Psoas muscle (tissue), 8 donors: Measurements from ENCODE around the gene SRPRB. TPM values are rescaled to one million over a fixed set of nuclear protein-coding genes. Genes with fewer than 3 reads are reported as not detected.
A peak's percentile ranks its signal among the peaks of the same experiment; 100 is the strongest.

Experiments used
- ATAC-seq, 4 donors: fragments of 200-7000 bp; cut with Tn5 transposase; one replicate each; pipeline ENCODE4 v1.9.1; 2020; ENCODE audit warnings: moderate library complexity in 3 of 4, mild to moderate bottlenecking in 2 of 4
- DNase-seq, 2 donors: peaks; one replicate each; pipeline ENCODE4 v3.0.0-alpha.2; 2020
- H3K27ac ChIP-seq: fragments of 200-600 bp; one replicate; pipeline ENCODE4 v1.8.0; 2022
- H3K27me3 ChIP-seq, 3 donors: fragments of 200-600 bp in 1 of 3; one replicate each; pipeline versions ENCODE4 v1.6.1 to v1.8.0; 2013 to 2022; ENCODE audit warnings: low read length in 2 of 3, mild to moderate bottlenecking in 2 of 3, moderate library complexity in 1 of 3; ENCODE audit not compliant: insufficient read depth in 3 of 3
- H3K36me3 ChIP-seq, 2 donors: fragments of 200-600 bp in 1 of 2; one replicate each; pipeline versions ENCODE4 v1.6.1 to v1.8.0; 2013 to 2022; ENCODE audit warnings: low read depth in 1 of 2, mild to moderate bottlenecking in 1 of 2, moderate library complexity in 1 of 2; ENCODE audit not compliant: insufficient read depth in 1 of 2
- H3K4me1 ChIP-seq: fragments of 200-600 bp; one replicate; pipeline ENCODE4 v1.8.0; 2022
- H3K4me3 ChIP-seq: fragments of 200-600 bp; one replicate; pipeline ENCODE4 v1.8.0; 2022; ENCODE audit warnings: mild to moderate bottlenecking
- H3K9me3 ChIP-seq: fragments of 200-600 bp; one replicate; pipeline ENCODE4 v1.8.0; 2022
- WGBS, 3 donors: extraction: QIAGEN DNeasy Blood & Tissue Kit; methylation state at CpG; one replicate each; pipeline versions ENCODE4 v1.1.6 to v1.1.7; 2013; 5-methylcytosine and 5-hydroxymethylcytosine counted together
- intact Hi-C, 2 donors: fragments of 100-400 bp; cut with DNase I; formaldehyde crosslinking; loops; one replicate each; pipeline versions ENCODE4 v1.11.0 to v1.14.2; 2022
- polyA plus RNA-seq, 3 donors: library from polyadenylated mRNA; stranded (reverse); fragments of 200-250 nt; gene quantifications; one replicate each; pipeline ENCODE4 v1.2.3, GENCODE V29; 2013
- total RNA-seq, 4 donors: library from RNA; stranded (reverse); fragmentation: NEBNext Ultra II Directional in 2 of 4; extraction: Animal tissue kit (Norgen Biotek cat#: 25700) in 2 of 4; gene quantifications; one replicate each; pipeline versions ENCODE4 v1.2.1 to v1.2.4, GENCODE V29; 2021 to 2023
- TF ChIP-seq, protein P1 (sequence below): fragments of 200-600 bp; IDR thresholded peaks from one replicate; pipeline ENCODE4 v1.8.0; 2022; ENCODE audit warnings: antibody characterized with exemption
- donor health status: healthy with polysubstance abuse.
- donor health status: DM: no; HTN: no; CAD: no; lungs with moderate emphysema.
- donor health status: Bipolar disorder and iron deficiency.
- donor health status: healthy.
- donor health status: DM: yes; HTN: yes; CAD: no.
- donor health status: DM: no; HTN: no; CAD: no.
- donor health status: DM: no; HTN: no; CAD: no.
- donor health status: DM: yes; HTN: yes; CAD: no.

SRPRB gene
- total and polyA plus RNA-seq, 7 donors: 28.0 to 70.4 (median 45.0) TPM

GRCh38 chr3:133799794-133800585 is 5.6 kb upstream of the SRPRB start:
- Histone ChIP-seq H3K27me3 (no peaks in the 10 kb centered on the region), H3K27ac (no peak overlapping the region), H3K4me1 (no peaks in the 10 kb centered on the region), H3K36me3 (no peaks in the 10 kb centered on the region), H3K4me3 (no peak overlapping the region), H3K9me3 (no peaks in the 10 kb centered on the region)
- ATAC-seq: peak; percentile 44 to 66 (median 52)
- WGBS, 3 donors: 28 to 44% (median 32%) methylated on average over 7 of the region's 7 CpGs
- intact Hi-C loops: loop anchor here in 1 of 2 donors (10.0 kb wide), 1 partner anchor 135 kb away; the partner anchor contains the start of gene TOPBP1
- TF ChIP-seq, protein P1, sequence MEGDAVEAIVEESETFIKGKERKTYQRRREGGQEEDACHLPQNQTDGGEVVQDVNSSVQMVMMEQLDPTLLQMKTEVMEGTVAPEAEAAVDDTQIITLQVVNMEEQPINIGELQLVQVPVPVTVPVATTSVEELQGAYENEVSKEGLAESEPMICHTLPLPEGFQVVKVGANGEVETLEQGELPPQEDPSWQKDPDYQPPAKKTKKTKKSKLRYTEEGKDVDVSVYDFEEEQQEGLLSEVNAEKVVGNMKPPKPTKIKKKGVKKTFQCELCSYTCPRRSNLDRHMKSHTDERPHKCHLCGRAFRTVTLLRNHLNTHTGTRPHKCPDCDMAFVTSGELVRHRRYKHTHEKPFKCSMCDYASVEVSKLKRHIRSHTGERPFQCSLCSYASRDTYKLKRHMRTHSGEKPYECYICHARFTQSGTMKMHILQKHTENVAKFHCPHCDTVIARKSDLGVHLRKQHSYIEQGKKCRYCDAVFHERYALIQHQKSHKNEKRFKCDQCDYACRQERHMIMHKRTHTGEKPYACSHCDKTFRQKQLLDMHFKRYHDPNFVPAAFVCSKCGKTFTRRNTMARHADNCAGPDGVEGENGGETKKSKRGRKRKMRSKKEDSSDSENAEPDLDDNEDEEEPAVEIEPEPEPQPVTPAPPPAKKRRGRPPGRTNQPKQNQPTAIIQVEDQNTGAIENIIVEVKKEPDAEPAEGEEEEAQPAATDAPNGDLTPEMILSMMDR: no peak
- no peak for DNase-seq

DNA sequence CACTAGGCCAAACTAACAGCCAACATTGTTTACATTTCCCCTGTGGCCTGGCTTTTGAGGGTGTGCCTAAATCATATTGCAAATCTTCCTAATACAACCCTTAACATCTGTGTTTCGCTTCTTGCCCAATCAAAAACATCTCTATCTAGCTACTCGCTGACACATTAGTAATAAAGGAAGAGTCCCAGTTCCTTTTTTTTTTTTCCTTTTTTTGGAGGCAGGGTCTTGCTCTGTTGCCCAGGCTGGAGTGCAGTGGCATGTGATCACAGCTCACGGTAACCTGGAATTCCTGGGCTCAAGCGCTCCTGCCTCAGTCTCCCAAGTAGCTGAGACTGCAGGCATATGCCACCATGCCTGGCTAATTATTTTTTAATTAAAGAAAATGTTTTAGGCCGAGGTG is 2.1 kb upstream of the SRPRB start:
- DNase-seq (no peak), ATAC-seq (no peak)
- Histone ChIP-seq H3K4me1 (no peaks in the 10 kb centered on the region), H3K27me3 (no peaks in the 10 kb centered on the region), H3K27ac (no peak overlapping the region), H3K36me3 (peaks cover 0 to 14% of the 10 kb centered on the region in 2 donors), H3K4me3 (no peak overlapping the region), H3K9me3 (no peaks in the 10 kb centered on the region)
- 88 to 93% (median 90%) methylated on average over 5 of the region's 5 CpGs for WGBS, 3 donors
- TF ChIP-seq, protein P1: no peak
- intact Hi-C loops: no loop called here

GRCh38 chr3:133804896-133805295 is 719 bp upstream of the SRPRB start:
- no peaks in the 10 kb centered on the region for H3K27me3 ChIP-seq
- H3K36me3 ChIP-seq: peaks cover 0 to 28% of the 10 kb centered on the region in 2 donors
- no peaks in the 10 kb centered on the region for H3K4me1 ChIP-seq
- 66 to 71% (median 66%) methylated on average over 4 of the region's 4 CpGs for WGBS, 3 donors
- intact Hi-C loops: loop anchor here in 1 of 2 donors (5.0 kb wide), 1 partner anchor 143 kb away; the partner anchor contains the start of gene TOPBP1
- no peaks in the 10 kb centered on the region for H3K9me3 ChIP-seq
- no peak for DNase-seq
- ATAC-seq: no peak
- peak overlapping the region; percentile 85 for H3K4me3 ChIP-seq
- TF ChIP-seq, protein P1: no peak
- no peak overlapping the region for H3K27ac ChIP-seq

GRCh38 chr3:133805384-133805701 is 272 bp upstream of the SRPRB start:
- 10 to 12% (median 12%) methylated on average over 15 of the region's 15 CpGs for WGBS, 3 donors
- H3K9me3 ChIP-seq: no peaks in the 10 kb centered on the region
- intact Hi-C loops: loop anchor here in 1 of 2 donors (5.0 kb wide), 1 partner anchor 143 kb away; the partner anchor contains the start of gene TOPBP1
- no peaks in the 10 kb centered on the region for H3K27me3 ChIP-seq
- no peaks in the 10 kb centered on the region for H3K4me1 ChIP-seq
- peak overlapping the region; percentile 85 for H3K4me3 ChIP-seq
- no peak overlapping the region for H3K27ac ChIP-seq
- TF ChIP-seq, protein P1: no peak
- DNase-seq (no peak), ATAC-seq (no peak)
- peaks cover 3 to 32% of the 10 kb centered on the region in 2 donors for H3K36me3 ChIP-seq
